NCI-H526 (cell line): ENCODE results near the gene MBOAT7.

ENCODE experiments used
- DNase-seq, 2 experiments: peaks; one replicate each; lab custom pipeline; 2025; lab: John Stamatoyannopoulos, UW

MBOAT7 gene

DNA sequence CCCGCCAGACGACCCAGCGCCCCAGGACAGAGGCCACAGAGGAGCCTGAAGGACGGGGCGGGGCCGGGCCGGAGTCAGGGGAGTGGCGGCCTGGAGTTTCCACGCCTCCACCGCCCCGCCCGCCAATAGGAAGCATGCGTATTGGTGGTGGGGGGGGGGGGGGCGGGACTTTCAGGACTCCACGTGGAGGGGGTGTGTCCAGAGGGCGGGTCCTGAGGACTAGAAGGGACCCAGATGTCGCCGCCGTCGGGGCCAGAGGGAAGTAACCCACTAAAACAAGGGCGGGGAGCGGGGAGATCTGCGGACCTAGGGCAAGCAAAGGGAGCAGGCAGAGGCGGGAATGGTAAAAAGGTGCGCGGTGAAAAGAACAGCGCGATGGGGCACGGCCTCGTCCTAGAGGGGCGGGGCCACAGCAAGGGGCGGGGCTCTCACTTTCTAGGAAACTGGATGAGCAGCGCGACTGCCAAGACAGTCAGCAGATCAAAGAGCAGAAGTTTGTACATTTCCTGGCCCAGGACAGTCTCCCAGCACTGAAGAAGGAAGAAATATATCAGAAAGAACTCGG, 27.1 kb downstream of the MBOAT7 start:
- DNase-seq, result peak; percentile 75 to 95

DNA sequence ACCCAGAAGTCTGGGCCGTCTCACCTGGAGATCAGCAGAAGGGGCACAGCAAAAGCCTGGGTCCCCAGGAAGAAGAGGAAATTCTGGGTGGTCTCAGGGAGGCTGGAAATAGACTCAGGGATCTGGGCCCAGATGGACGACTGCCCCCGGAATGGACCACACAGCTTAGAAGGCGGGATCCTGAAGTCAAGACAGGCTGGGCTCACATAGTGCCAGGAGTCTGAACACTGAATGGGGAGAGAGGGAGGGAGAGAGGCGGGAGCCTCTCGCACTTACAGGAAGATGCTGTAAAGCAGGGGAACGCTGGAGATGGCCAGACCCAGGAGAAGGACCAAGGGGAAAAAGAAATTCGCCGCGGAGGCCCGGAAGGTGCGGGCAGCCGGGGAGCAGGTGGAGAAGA, 28.5 kb downstream of the MBOAT7 start:
- DNase-seq, result peak in 1 of 2 experiments; percentile 34

DNA sequence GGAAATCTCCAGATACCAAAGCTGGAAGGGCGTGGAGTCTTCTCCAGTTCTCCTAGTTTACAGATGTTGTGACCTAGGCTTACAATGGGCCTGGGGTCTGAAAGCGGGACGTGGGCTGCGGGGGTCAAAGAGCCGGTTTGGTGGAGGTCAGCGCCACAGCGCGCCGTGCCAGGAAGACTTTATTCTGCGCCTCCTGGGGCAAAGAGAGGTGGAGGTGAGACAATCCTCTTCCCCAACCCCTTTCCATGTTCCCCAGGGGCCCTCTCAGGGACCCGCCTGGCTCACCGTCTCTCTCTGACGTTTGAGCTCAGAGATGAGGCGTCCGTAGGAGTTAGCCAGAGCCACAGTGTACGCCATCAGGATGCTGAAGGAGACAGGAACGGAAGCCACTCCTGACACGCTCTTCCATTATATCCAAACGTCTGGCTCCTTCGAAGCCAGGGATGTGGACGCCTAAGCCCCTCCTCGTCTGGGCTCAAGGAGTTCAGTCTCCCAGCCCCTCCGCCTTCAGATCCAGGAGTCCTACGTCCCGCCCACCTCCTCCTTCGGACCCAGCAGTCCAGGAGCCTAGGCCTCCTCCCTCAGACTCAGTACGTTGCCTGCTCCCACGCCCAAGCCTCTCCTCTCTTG, 29.1 kb downstream of the MBOAT7 start:
- DNase-seq, result peak; percentile 52 to 70

DNA sequence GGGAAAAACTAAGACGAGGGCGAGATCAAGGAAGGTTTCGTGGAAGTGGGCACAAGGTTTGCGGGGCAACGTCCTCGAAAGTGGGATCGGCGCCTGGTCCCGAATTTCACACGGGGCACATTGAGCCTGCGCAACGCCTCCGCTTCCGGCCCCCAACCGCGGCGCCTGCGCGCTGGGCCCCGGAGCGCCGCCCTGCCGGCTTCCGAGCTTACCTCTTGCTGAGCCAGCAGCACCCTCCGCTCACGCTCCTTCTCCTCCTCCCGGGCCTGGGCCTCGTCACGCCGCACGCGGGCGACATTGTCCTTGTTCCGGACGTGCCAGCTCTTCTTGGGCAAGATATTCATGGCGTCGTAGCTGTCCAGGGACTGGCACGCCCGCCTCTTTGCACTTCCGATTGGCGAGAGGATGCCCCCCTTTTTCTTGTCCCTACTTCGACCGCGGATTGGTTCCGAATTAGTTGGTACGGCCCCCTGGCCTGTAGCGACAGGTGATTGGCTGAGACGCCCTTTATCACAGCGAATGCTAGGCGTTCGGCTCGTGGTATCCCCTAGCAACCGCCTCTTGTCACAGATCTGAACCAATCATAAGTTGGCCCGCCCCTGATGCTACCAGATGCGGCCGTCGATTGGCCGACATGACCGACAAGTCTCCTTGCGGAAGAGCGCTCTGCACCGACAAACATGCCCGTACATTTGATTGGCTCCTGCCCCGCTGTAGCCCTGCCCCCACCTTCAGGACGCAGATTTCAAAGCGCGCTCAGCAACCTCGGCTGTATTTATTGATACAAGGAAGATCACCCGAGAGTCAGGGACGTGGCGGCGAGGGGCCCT, 29.8 kb downstream of the MBOAT7 start, which contains the start of gene LENG1:
TSS of gene LENG1 (minus strand) at position 370 of the 830 bp plus-strand sequence. CDS start at position 344, 26 bp downstream.
- DNase-seq, result peak; percentile 100

DNA sequence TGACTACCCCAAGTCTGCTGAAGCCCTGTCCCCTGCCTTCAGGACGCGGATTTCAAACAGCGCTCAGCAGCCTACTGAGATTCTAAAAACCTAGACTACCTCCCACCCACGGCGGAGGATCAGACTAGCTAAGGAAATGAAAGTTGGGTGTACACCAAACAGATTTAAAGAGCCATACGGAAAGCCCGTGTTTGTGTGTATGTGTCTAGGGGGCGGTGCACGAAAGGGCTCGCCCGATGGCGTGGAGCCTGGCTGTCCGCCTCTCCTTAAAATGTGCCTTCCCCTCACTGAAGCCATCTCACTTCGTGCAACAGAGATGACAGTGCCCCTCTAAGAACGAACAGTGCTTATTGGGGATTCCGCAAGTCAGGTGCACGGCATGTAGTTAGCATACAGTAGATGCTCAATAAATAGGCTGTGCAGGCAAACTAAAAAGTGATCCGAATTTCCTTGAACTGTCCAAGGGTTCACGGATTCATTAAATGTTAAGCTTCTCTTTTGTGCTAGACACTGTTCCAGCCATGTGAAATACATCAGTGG, 30.5 kb downstream of the MBOAT7 start:
- DNase-seq, result no peak

DNA sequence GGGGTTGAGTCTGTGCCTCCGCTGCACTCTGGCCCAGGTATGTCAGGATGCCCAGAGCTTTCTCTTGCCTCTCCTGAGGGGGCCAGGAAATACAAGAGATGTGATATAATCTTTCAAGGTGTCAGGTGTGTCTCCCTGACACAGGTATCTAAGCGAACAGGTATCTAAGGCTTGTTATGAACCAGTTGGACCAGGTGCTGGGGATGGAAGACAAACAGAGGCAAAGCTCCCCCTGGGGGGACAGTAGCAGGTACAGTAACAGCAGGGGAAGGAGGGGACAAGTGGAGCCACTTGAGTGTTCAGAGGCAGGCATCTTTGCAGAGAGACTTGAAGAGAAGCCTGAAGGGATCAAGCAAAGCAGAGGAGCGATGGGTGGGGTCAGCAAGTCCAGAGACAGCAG, 32.4 kb downstream of the MBOAT7 start:
- DNase-seq, result no peak

DNA sequence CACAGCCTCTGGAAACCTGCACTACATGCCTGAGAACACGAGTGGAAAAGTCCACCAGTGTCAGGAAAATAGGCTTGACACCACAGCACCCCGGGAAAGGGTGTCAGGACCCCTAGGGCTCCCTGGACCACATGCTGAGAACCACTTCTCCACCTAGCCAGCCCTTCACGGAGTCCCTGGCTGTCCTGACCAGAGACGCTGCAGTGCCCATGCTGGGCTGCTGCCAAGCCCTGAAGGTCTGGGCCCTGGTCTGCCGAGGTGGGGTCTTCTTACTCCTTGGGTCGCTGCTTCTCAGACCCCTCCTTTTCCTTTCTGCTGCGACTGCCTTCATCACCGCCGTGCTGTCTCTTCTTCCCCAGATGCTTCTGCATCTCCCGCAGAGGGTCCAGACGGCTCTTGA, 32.9 kb downstream of the MBOAT7 start:
- no peak for DNase-seq

DNA sequence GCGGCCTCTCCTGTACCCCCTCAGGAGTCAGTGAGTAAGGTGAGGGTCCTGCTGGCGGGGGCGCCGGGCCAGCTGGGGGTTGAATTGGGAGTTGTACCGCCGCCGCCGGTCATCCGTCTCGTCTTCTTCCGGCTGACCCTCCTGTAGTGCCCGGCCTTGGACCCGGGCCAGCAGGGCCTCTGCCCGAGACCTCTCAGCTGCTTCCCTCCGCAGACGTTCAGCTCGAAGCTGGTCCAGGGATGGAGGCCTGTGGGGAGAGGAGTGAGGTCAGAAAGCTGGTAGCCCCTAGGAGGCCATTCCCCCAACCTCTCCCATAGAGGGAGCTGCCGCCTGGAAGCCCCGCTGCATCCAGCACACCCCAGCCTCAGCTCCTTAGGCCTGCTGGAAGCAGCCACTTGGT, 33.7 kb downstream of the MBOAT7 start:
- no peak for DNase-seq

DNA sequence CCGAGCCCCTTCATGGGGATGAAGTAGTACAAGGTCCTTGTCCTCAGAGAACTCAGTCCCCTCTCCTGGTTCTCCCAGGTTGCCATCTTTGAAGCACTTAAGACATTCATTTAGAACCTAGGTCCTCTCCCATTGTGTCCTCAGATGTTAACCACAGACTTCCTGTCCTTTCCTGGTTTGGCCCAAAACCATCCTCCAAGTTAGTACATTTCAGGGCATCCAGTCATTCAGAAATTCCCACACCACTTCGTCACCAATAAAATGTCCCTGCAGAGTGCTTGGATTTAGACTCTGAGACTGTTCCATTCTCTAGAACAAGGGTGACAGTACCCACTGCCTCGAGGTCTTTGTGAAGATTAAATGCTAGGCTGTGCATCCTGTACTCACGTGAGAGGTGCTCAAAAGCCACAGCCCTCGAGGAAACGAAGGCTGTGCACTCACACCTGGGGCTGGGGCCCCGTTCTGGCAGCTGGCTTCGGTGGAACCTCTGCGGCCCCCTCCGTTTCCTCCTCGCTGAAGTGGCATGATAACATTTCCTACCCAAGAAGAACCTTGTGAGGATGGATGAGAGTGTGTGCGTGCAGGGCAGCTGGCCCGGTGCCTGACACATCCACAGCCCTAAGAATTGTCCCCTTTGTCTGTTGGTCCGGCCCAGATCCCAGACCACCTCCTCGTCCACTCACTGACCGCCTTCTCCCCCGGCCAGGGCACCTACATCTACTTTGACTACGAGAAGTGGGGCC, 34.6 kb downstream of the MBOAT7 start:
- no peak for DNase-seq

DNA sequence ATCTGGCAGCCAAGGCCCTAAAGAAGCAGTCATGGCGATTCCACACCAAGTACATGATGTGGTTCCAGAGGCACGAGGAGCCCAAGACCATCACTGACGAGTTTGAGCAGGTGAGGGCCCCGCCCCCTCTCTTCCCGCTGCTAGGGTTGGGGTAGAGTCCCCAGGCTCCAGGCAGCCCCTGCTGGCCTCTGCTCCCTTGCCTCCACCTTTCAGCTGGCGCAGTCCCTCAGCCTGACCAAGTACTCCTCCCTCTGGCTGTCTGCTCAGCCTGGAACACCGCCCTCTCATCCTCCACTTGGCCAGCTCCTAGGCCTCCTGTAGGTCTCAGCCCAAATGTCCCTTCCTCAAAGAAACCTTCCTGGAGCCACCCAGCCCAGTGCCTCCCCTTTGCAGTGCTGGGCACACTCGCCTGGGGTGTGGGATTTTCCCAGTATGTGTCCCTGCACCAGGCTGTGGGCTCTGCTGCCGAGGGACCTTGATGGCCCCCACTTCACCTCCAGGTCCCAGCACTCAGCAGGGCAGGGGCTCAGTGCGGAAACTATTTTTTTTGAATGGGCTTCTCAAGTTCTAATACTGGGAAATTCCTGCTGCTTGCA, 35.6 kb downstream of the MBOAT7 start:
- no peak for DNase-seq

DNA sequence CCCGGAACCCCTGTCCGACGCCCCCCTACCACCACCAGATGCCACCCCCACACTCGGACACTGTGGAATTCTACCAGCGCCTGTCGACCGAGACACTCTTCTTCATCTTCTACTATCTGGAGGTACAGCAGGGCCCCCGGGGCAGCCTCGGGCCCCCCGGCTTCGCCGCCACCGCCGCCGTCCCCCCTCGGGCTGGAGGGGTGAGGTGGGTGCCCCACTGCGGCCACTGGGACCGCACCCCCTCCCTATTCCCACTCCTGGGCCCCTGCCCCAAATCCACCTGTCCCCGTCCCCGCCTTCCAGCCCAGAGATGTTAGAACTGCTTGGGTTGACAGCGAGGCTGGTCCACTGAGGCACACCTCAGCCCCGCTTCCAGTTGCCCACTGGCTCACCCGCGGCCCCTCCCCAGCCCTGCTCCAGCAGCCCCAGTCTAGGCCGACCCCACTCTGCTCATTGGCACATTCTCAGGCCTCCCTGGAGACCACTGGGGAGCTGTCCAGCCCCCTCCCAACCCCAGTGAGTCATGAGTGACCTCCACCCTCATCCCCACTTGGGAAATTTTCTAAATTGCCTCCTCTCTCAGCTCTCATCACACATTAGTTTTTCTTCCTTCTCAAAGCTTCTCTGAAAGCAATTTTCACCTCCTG, 36.4 kb downstream of the MBOAT7 start:
- DNase-seq, result no peak

DNA sequence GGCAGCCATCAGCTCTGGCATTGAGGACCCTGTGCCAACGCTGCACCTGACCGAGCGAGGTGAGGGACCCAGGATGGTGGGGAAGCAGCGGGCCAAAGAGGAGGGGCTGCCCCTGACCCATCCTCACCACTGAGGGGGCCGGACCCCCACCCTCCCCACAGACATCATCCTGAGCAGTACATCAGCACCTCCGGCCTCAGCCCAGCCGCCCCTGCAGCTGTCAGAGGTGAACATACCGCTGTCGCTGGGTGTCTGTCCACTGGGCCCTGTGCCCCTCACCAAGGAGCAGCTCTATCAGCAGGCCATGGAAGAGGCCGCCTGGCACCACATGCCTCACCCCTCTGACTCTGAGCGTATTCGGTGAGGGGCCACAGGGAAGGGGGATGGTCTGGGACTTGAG, 37.1 kb downstream of the MBOAT7 start:
- no peak for DNase-seq

DNA sequence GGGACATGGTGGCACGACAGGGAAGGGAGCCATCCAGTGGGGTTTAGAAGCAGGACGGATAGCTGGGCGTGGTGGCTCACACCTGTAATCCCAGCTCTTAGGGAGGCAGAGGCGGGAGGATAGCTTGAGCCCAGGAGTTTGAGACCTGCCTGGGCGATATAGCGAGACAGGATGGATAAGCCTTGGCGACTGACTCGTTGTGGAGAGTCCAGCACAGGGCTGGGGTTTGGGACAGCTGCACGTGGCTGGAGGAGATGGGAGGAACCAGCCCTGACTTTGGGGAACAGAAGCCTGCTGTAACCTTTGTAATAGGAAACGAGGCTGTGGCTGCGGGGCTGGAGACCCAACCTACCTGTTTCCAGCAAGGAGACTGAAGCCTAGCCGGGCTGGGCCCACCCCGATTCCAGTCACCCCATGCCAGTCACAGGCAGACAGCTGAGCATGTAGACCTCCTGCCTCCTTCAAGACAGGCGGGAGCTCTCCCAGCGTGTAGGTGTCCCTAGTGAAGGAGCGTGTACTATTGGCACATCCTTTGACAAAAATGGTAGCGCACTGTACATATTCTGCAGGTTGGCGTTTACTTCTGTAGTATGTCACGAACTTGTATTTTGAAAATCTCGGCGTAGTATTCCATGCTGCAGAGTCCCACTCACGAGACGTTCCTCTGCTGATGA, 37.9 kb downstream of the MBOAT7 start:
- no peak for DNase-seq

DNA sequence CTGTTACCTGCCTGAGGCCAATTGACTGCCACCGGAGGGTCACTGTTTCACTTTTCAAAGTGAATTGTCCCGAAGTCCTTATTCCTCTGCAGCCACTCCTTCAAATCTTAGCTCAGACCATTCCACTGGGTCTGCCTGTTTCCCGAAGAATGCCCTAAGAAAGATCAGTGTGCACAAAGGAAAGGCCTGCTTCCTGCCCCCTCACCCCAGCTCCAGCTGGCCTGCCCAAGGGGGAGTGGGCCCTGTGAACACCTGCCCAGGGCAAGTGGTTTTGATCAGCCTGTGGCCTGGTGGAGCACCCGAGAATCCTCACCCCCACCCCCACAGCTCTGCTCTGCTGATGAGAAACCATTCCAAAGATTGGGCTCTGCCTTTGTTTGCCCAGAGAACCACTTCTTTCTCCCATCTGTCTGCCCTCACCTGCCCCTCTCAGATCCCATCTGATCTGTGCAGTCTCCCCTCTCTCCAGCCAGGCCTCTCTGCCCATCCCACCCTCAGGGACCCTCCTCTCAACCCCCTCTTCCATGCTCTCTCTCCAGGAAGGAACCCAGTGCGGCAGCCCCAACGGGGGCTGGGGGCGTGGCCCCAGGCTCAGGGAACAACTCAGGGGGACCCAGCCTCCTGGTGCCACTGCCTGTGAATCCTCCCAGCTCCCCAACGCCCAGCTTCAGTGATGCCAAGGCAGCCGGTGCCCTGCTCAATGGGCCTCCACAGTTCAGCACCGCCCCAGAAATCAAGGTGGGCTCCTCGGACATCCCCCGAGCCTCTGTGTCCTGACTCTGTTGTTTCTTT, 40.2 kb downstream of the MBOAT7 start:
- no peak for DNase-seq

DNA sequence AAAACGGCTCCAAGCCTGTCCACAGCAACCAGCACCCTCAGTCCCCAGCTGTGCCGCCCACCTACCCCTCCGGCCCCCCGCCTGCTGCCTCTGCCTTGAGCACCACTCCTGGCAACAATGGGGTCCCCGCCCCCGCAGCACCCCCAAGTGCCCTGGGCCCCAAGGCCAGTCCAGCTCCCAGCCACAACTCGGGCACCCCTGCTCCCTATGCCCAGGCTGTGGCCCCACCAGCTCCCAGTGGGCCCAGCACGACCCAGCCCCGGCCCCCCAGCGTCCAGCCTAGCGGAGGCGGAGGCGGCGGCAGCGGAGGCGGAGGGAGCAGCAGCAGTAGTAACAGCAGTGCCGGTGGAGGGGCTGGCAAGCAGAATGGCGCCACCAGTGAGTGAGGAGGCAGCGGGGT, 41.2 kb downstream of the MBOAT7 start:
- no peak for DNase-seq

DNA sequence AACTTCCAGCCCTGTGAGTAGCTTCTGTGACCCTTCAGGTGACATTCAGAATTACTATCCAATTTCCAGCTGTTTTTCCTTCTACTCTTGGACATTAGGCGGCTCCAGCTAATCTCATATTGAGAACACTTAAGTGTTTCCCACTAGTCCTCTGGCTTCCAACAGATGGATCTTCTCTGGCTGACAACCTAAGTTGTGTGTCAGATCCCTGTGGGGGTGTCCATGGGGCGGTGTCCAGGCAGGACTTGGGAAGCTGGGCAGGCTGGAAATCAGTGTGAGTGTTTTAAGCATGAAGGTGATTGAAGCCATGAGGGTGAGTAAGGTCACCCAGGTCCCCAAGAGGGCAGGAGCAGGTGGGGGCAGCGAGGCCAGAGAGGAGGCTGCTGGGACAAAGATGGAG, 41.7 kb downstream of the MBOAT7 start:
- no peak for DNase-seq

DNA sequence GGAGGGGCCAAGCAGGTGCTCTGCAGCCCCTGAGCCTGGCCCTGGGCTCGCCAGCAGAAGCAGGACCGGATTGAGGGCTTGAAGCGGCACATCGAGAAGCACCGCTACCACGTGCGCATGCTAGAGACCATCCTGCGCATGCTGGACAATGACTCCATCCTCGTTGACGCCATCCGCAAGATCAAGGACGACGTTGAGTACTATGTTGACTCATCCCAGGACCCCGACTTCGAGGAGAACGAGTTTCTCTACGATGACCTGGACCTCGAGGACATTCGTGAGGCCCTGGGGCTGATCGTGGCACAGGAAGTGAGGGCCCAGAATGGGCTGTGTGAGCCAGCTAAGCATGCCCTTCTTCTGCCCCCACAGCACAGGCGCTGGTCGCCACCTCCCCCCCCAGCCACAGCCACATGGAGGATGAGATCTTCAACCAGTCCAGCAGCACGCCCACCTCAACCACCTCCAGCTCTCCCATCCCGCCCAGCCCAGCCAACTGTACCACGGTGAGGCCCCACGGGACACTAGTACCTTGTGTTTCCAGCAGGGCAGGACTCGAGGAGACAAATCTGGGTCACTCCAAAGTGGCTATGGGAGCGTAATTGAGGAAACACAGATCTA, 43.7 kb downstream of the MBOAT7 start:
- no peak for DNase-seq

DNA sequence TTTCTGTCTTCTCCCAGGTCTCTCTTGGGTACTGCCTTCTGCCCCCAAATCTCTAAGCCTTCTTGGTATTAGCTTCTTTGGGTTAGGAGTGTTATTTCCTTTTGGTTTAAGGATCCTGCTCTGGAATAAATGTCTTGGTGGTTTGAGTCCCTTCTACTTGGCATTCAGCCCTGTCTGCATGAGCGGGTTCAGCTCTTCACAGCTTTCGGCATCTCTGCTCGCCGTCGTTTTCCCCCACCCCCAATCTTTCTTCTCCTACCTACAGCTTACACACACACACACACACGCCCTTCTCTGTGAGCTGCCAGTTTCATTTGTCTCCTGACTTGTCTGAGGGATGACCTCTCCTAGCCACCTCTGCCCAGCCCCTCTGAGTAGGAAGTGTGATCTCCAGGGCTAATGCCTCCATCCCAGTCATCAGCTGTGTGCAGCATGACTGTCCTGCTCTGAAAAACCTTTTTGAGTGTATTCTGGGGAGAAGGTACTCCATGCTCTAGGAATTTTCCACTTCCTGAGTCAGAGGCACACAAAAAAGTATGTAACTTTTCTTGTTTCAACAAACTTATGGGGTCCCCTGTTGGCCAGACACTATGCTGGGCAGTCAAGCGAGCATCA, 47.1 kb downstream of the MBOAT7 start:
- DNase-seq, result no peak

DNA sequence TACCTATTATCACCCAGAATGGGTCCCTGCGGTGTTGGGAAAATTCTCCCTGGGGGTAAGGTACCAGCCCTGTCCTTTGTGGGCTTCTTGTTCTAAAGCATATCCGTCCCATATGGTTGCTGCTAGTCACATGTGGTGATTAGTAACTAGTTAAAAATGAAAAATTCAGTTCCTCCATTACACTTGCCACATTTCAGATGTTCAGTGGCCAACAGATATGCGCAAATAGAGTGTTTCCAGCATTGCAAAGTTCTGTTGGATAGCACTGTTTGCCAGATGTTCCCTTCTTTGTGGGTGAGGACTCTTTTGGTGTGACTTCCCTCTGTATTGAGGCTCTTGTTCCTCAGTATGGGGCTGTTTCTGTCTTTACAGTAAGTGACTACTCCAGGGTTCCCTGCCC, 48.0 kb downstream of the MBOAT7 start:
- DNase-seq, result no peak
